GM23338 (cell line): ENCODE data around the gene ACTR8. TPM values are rescaled to one million over a fixed set of nuclear protein-coding genes. Genes with fewer than 3 reads are reported as not detected.

Experiments
- ATAC-seq: fragments of 200-7000 bp; cut with Tn5 transposase; 3 replicates; pipeline ENCODE4 v1.9.1; 2020
- DNase-seq: peaks from one replicate; pipeline ENCODE4 v3.0.0-alpha.2; 2015; ENCODE audit warnings: low spot score
- H2AFZ ChIP-seq: fragments of 200-600 bp; sonication (generic); 2 replicates; pipeline ENCODE4 v1.8.0; 2016; ENCODE audit warnings: antibody characterized with exemption, mild to moderate bottlenecking, moderate library complexity
- H3F3A ChIP-seq: fragments of 200-600 bp; sonication (generic); replicated peaks from 2 replicates; pipeline ENCODE4 v1.8.0; 2017; ENCODE audit warnings: antibody characterized with exemption, mixed run types, low read depth
- H3K27ac ChIP-seq: fragments of 200-600 bp; sonication (generic); 2 replicates; pipeline ENCODE4 v1.6.1; 2016; ENCODE audit warnings: low read depth
- H3K27me3 ChIP-seq: fragments of 200-600 bp; sonication (generic); 2 replicates; pipeline ENCODE4 v1.8.0; 2016; ENCODE audit warnings: mild to moderate bottlenecking, mixed run types, moderate library complexity; ENCODE audit not compliant: insufficient read depth
- H3K36me3 ChIP-seq: fragments of 200-600 bp; sonication (generic); 2 replicates; pipeline ENCODE4 v1.8.0; 2016; ENCODE audit warnings: mild to moderate bottlenecking; ENCODE audit not compliant: insufficient read depth
- H3K4me1 ChIP-seq: fragments of 200-600 bp; sonication (generic); 2 replicates; pipeline ENCODE4 v1.8.0; 2016; ENCODE audit warnings: mild to moderate bottlenecking, moderate library complexity; ENCODE audit not compliant: insufficient read depth
- H3K4me2 ChIP-seq: fragments of 200-600 bp; sonication (generic); 2 replicates; pipeline ENCODE4 v1.7.1; 2017; ENCODE audit warnings: mixed run types
- H3K4me3 ChIP-seq: fragments of 200-600 bp; sonication (generic); 2 replicates; pipeline ENCODE4 v1.6.1; 2016; ENCODE audit warnings: mixed run types
- H3K79me2 ChIP-seq: fragments of 200-600 bp; sonication (generic); replicated peaks from 2 replicates; pipeline ENCODE4 v1.8.0; 2017; ENCODE audit warnings: mild to moderate bottlenecking; ENCODE audit not compliant: insufficient read depth
- H3K9me2 ChIP-seq: fragments of 200-600 bp; sonication (generic); 2 replicates; pipeline ENCODE4 v1.8.0; 2017; ENCODE audit not compliant: insufficient read depth
- H4K20me1 ChIP-seq: fragments of 200-600 bp; sonication (generic); replicated peaks from 2 replicates; pipeline ENCODE4 v1.8.0; 2017; ENCODE audit warnings: mild to moderate bottlenecking; ENCODE audit not compliant: insufficient read depth
- H3K27ac Mint-ChIP-seq: 2 replicates; pipeline ENCODE4 v1.8.0; 2020; ENCODE audit warnings: inconsistent platforms, mild to moderate bottlenecking, moderate library complexity, mixed read lengths
- H3K27me3 Mint-ChIP-seq: 3 replicates; pipeline ENCODE4 v1.8.0; 2022; ENCODE audit warnings: low read depth, mild to moderate bottlenecking, moderate library complexity, mixed read lengths, inconsistent platforms; ENCODE audit not compliant: insufficient read depth, poor library complexity
- H3K36me3 Mint-ChIP-seq: 3 replicates; pipeline ENCODE4 v1.8.0; 2021; ENCODE audit warnings: low read depth, mild to moderate bottlenecking, inconsistent platforms, moderate library complexity, mixed read lengths
- H3K4me1 Mint-ChIP-seq: 3 replicates; pipeline ENCODE4 v1.8.0; 2020; ENCODE audit warnings: mild to moderate bottlenecking, inconsistent platforms, mixed read lengths
- H3K4me3 Mint-ChIP-seq: 3 replicates; pipeline ENCODE4 v1.8.0; 2021; ENCODE audit warnings: moderate library complexity, mild to moderate bottlenecking, inconsistent platforms, mixed read lengths
- H3K9me3 Mint-ChIP-seq: 3 replicates; pipeline ENCODE4 v1.8.0; 2020; ENCODE audit warnings: moderate library complexity, mild to moderate bottlenecking, inconsistent platforms, mixed read lengths
- CTCF ChIP-seq, 2 experiments: fragments of 200-600 bp in 1 of 2; sonication (generic) in 1 of 2; conservative IDR thresholded peaks; 2 replicates each; pipeline versions ENCODE4 v1.5.1 to v1.6.1; 2016 to 2017; ENCODE audit warnings: antibody characterized with exemption in 2 of 2, low read depth in 2 of 2, mild to moderate bottlenecking in 2 of 2, moderate library complexity in 1 of 2
- EZH2 ChIP-seq: fragments of 200-600 bp; sonication (generic); IDR thresholded peaks from one replicate; pipeline ENCODE4 v1.8.0; 2017; ENCODE audit warnings: antibody characterized with exemption, mild to moderate bottlenecking, low read depth; ENCODE audit not compliant: unreplicated experiment
- EZH2phosphoT487 ChIP-seq: fragments of 200-600 bp; sonication (generic); IDR thresholded peaks from one replicate; pipeline ENCODE4 v1.8.1; 2018; ENCODE audit warnings: antibody characterized with exemption; ENCODE audit not compliant: unreplicated experiment
- NANOG ChIP-seq: IDR thresholded peaks from 2 replicates; pipeline ENCODE4 v1.6.1; 2016; ENCODE audit warnings: antibody characterized with exemption, borderline replicate concordance
- STAT1 ChIP-seq: IDR thresholded peaks from one replicate; pipeline ENCODE4 v1.6.1; 2016; ENCODE audit warnings: antibody characterized with exemption; ENCODE audit not compliant: unreplicated experiment
- ZNF331 ChIP-seq: fragments of 250-450 bp; sonication (Bioruptor Pico); IDR thresholded peaks from 2 replicates; pipeline ENCODE4 v1.5.0; 2020; ENCODE audit warnings: low read depth, mild to moderate bottlenecking, moderate library complexity
- polyA plus RNA-seq: library from polyadenylated mRNA; unstranded; fragments of >200 nt; fragmentation: Nextera tagmentation; extraction: Ambion mirVana; gene quantifications from 2 replicates; pipeline ENCODE4 v1.2.1, GENCODE V29; 2016
- total RNA-seq: library from RNA; depleted of rRNA; stranded (reverse); fragments of >200 nt; shearing (Covaris generic); gene quantifications from 2 replicates; pipeline ENCODE4 v1.2.3, GENCODE V29; 2014
- TF ChIP-seq, protein P1 (sequence below): fragments of 250-450 bp; sonication (Bioruptor Pico); IDR thresholded peaks from 2 replicates; pipeline ENCODE4 v1.5.0; 2020; ENCODE audit warnings: mild to moderate bottlenecking, moderate library complexity

ACTR8 gene
- total and polyA plus RNA-seq, 2 experiments from 2014 or later: 19.8 to 23.0 TPM

GRCh38 chr3:53823026-53823955 lies 58.7 kb downstream of the ACTR8 start:
- Histone ChIP-seq H3K9me2 (no peaks in the 10 kb centered on the region), H4K20me1 (no peaks in the 10 kb centered on the region; the same call in 1 of the 2 replicates), H3F3A (no peaks in the 10 kb centered on the region), H3K4me2 (no peak overlapping the region), H3K4me1 (no peaks in the 10 kb centered on the region), H2AFZ (no peak overlapping the region), H3K36me3 (no peaks in the 10 kb centered on the region; the same call in 1 of the 2 replicates), H3K27me3 (no peaks in the 10 kb centered on the region), H3K4me3 (no peak overlapping the region), H3K79me2 (no peaks in the 10 kb centered on the region), H3K27ac (no peak overlapping the region)
- H3K36me3 Mint-ChIP-seq: peaks cover 8% of the 10 kb centered on the region; the same call in 1 of the 3 replicates
- no peak for TF ChIP-seq STAT1
- TF ChIP-seq EZH2: no peak
- TF ChIP-seq EZH2phosphoT487: no peak
- TF ChIP-seq ZNF331 (CRISPR knock-in tag): no peak
- TF ChIP-seq, protein P1, sequence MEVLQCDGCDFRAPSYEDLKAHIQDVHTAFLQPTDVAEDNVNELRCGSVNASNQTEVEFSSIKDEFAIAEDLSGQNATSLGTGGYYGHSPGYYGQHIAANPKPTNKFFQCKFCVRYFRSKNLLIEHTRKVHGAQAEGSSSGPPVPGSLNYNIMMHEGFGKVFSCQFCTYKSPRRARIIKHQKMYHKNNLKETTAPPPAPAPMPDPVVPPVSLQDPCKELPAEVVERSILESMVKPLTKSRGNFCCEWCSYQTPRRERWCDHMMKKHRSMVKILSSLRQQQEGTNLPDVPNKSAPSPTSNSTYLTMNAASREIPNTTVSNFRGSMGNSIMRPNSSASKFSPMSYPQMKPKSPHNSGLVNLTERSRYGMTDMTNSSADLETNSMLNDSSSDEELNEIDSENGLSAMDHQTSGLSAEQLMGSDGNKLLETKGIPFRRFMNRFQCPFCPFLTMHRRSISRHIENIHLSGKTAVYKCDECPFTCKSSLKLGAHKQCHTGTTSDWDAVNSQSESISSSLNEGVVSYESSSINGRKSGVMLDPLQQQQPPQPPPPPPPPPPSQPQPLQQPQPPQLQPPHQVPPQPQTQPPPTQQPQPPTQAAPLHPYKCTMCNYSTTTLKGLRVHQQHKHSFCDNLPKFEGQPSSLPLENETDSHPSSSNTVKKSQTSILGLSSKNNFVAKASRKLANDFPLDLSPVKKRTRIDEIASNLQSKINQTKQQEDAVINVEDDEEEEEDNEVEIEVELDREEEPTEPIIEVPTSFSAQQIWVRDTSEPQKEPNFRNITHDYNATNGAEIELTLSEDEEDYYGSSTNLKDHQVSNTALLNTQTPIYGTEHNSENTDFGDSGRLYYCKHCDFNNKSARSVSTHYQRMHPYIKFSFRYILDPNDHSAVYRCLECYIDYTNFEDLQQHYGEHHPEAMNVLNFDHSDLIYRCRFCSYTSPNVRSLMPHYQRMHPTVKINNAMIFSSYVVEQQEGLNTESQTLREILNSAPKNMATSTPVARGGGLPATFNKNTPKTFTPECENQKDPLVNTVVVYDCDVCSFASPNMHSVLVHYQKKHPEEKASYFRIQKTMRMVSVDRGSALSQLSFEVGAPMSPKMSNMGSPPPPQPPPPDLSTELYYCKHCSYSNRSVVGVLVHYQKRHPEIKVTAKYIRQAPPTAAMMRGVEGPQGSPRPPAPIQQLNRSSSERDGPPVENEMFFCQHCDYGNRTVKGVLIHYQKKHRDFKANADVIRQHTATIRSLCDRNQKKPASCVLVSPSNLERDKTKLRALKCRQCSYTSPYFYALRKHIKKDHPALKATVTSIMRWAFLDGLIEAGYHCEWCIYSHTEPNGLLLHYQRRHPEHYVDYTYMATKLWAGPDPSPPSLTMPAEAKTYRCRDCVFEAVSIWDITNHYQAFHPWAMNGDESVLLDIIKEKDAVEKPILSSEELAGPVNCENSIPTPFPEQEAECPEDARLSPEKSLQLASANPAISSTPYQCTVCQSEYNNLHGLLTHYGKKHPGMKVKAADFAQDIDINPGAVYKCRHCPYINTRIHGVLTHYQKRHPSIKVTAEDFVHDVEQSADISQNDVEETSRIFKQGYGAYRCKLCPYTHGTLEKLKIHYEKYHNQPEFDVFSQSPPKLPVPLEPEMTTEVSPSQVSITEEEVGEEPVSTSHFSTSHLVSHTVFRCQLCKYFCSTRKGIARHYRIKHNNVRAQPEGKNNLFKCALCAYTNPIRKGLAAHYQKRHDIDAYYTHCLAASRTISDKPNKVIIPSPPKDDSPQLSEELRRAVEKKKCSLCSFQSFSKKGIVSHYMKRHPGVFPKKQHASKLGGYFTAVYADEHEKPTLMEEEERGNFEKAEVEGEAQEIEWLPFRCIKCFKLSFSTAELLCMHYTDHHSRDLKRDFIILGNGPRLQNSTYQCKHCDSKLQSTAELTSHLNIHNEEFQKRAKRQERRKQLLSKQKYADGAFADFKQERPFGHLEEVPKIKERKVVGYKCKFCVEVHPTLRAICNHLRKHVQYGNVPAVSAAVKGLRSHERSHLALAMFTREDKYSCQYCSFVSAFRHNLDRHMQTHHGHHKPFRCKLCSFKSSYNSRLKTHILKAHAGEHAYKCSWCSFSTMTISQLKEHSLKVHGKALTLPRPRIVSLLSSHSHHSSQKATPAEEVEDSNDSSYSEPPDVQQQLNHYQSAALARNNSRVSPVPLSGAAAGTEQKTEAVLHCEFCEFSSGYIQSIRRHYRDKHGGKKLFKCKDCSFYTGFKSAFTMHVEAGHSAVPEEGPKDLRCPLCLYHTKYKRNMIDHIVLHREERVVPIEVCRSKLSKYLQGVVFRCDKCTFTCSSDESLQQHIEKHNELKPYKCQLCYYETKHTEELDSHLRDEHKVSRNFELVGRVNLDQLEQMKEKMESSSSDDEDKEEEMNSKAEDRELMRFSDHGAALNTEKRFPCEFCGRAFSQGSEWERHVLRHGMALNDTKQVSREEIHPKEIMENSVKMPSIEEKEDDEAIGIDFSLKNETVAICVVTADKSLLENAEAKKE (CRISPR knock-in tag): no peak
- TF ChIP-seq NANOG: no peak
- TF ChIP-seq CTCF (conservative IDR thresholded peaks at IDR 0.05; ENCODE audit: low read depth in 2 of 2): peak in 1 of 2 experiments; percentile 23; a peak in 1 of 4 replicates
- peaks cover 10% of the 10 kb centered on the region for H3K4me1 Mint-ChIP-seq
- ATAC-seq: peak; percentile 98
- no peak overlapping the region for H3K27ac Mint-ChIP-seq
- H3K4me3 Mint-ChIP-seq: no peak overlapping the region
- H3K9me3 Mint-ChIP-seq: no peaks in the 10 kb centered on the region
- DNase-seq: peak; percentile 82
- H3K27me3 Mint-ChIP-seq: peaks cover 2% of the 10 kb centered on the region
